GM21423 (cell line): ENCODE measurements around the gene COL27A1.
"Not testable (repeated sequence)": the region's sequence is repeated elsewhere in the genome, so short reads cannot be mapped to it uniquely, and the experiment has no call there.

Source experiments
- ATAC-seq: cut with Tn5 transposase; IDR thresholded peaks from one replicate; pipeline ENCODE4 v1.9.1; 2021; ENCODE audit warnings: mild to moderate bottlenecking, moderate library complexity; ENCODE audit not compliant: unreplicated experiment

Gene COL27A1

GRCh38 chr9:114331229-114332195 is 176.2 kb downstream of the COL27A1 start:
- not testable (repeated sequence) for ATAC-seq

DNA sequence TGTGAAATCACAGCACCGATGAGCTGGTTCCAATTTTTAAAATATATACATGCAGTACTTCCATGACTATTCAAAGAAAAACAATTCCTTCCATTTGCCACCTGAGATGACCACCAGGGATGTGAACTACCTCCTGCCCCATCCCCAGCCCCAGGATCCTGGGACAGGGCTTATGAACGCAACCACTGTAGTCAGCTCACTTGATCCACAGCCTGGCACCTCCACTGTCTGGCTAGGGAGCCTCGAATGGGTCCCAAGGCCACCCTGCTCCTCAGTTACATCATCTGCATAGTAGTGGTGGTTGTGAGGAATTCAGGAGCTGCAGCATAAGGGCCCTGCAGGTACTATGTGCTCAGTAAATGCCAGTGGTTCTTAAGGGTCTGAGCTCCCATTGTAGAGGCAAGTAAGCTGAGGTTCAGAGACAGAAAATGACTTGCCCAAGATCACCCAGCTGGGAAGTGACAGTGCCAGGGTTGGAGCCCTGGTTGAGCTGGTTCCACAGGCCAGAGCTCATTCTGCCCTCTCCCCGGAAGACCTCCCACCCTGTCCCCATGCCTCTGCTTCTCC is 177.2 kb downstream of the COL27A1 start:
- not testable (repeated sequence) for ATAC-seq

GRCh38 chr9:114333718-114334117 is 178.4 kb downstream of the COL27A1 start:
- not testable (repeated sequence) for ATAC-seq

GRCh38 chr9:114334490-114334889 is 179.2 kb downstream of the COL27A1 start:
- ATAC-seq: no peak

- no peak for ATAC-seq
These were observed 180.4 kb downstream of the COL27A1 start for GRCh38 chr9:114335745-114336144.

DNA sequence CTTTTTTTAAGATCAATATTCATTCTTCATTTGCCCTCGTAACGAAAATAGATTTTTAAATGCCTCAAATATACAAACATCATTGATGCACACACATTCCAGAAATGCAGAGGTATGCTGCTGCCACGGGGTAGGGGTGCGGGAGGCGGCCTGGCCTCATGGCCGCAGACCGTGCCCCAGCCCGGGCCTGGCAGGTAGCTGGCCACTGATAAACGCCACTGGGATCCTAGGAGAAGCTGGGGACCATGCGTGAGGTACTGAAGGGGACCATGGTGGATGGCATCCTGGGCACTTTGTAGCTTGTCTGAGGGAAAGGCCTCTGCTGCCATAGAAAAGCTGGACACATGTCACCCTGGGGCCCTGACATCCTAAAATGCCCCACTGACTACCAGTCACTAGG is 180.8 kb downstream of the COL27A1 start:
- no peak for ATAC-seq

DNA sequence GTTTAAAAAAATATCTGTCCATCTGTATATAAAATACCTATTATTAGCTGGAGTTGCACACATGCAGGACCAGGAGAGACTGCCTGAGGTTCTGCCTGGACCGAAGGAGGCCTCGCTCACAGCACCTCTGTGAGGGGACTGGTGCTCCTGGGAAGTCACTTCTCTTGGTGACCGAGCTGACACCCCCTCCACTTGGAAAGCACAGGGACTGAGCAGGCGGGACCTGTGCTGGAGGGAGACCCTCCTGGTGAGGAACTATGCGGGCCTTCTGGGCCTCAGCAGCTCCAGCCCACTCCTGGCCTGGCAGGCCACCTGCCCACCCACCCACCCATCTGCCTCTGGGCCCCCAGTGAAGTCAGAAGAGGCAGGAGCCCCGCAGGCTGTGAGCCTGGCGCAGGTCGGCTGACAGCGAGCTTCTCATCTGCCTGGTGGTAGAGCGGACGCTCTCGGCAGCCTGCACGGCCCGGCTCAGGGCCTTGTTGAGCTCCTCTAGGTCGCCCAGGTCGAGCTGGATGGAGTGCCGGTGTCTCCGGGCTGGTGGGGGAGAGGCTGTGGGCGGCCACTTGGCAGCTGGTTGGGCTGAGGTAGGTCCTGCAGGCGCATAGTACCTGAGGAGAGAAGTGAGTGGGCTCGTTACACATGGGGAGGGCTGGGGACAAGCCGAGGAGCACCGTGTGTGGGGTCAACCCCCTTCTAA is 181.5 kb downstream of the COL27A1 start:
- no peak for ATAC-seq

- ATAC-seq: no peak
These were observed 182.8 kb downstream of the COL27A1 start for GRCh38 chr9:114338187-114338586.

- ATAC-seq: peak; percentile 56
These were observed 184.0 kb downstream of the COL27A1 start for GRCh38 chr9:114339130-114339908.

GRCh38 chr9:114341152-114341830 is 186.0 kb downstream of the COL27A1 start:
- no peak for ATAC-seq

DNA sequence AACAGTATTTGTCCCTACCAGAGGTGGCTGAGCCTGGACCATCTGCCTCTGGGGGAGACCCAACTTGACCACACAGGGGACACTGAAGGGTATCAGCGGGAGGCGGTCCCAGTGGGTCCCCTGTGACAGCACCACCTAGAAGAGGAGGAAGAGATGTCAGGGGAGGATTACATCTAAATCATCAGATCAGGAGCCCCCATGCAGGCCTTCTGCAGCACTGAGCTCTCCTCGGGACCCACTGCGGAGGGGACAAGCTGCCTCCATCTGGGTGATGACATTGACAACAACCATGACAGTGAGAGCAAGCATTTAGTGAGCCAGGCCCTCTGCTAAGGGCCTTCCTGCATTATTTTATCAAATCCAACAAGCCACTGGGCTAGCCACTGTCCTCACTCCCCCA is 186.7 kb downstream of the COL27A1 start:
- no peak for ATAC-seq

- ATAC-seq: no peak
These were observed 187.6 kb downstream of the COL27A1 start for GRCh38 chr9:114342755-114343440.

DNA sequence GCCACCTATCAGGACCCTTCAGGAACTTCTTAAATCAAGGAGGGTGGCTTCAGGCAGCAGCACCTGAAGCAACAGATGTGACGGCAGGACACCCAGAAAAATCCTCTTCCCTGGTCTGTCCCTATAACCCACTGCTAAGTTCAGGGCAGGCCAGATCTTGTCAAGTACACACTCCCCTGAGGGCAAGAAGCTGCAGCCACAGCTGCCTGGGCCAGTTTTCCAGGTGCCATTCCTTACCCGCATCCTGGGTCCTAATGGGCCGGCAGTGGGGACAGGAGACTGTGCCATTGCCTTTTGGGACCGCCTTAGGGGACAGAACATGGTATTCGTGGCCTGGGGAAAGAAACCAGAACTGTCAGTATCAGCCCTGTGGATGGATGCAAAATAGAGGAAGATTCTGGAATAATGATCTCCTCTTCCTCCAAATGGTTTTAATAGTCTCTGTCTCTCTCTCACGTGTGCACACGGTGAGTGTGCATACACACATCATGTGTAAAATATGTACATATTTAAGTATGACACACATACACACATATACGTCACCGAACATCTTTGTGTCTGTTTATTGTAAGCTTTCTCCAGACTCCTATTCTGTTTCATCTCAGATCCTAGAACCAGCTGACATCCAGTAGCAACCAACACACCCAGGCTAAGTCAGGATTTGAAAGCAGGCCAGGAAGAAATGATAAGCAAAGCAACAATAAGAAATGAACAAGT is 188.3 kb downstream of the COL27A1 start:
- ATAC-seq: no peak

DNA sequence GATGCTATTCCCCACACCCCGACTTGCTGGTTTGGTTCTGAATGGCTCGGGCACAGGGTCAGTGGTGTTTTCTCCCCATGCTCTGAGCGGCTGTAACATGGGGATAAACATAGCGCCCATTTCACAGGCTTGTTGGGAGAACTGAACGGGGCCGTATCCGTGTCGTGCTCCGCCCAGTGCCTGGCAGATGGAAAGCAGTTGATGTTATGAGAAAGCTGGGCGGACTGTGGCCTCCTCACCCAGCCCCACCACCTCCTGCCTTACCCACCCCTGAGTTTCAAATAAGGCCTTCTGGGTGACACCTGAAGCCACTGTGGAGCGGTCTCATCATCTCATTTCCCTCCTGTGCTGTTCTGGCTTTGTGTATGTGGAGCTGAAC is 188.8 kb downstream of the COL27A1 start:
- ATAC-seq: no peak

- ATAC-seq: no peak
These were observed 189.4 kb downstream of the COL27A1 start for GRCh38 chr9:114344692-114345091.

GRCh38 chr9:114345493-114346065 is 190.2 kb downstream of the COL27A1 start:
- ATAC-seq: no peak

DNA sequence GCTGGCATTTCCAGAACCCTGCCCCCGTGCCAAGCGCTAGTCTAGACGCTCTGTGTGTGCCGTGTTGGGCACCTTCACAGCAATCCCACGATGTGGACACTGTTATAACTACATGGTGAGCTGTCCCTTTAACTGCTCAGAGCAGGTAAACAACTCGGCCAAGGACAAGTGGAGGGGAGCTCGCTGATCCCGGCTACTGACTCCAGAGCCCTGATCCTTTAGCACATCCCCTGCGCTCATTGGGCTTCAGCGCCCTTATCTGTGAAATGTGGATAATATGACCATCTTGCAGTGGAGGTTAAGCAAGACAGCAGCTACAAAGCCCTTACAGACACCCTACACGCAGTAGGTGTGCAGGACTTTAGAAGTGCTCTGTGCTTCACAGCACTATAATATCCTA is 190.8 kb downstream of the COL27A1 start:
- ATAC-seq: no peak

DNA sequence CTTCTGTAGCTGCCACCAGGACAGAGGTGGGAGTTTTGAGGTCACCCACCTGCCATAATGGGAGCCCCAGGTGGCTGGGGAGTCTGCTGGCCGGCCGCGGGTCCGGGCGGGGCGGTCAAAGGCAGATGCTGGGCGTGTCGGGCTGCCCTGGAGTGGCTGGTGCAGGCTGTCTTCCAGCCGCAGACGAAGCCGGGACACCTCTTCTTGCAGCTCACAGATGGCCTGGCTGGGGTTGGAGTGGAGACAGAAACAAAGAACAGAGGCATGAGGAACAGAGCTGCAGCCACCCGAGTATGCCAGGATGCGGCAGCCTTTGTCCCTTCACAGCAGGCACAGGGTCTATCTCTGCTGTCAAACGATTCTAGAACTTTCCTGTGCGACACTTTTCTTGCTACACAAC is 192.3 kb downstream of the COL27A1 start:
- ATAC-seq: no peak
